GM12878 (cell line): Measurements from ENCODE around the gene SRM. TPM values are rescaled to one million over a fixed set of nuclear protein-coding genes. Genes with fewer than 3 reads are reported as not detected.
A peak's percentile ranks its signal among the peaks of the same experiment; 100 is the strongest.

Experiments used
- ATAC-seq: fragments of 200-7000 bp; cut with Tn5 transposase; 3 replicates; pipeline ENCODE4 v1.9.1; 2020; ENCODE audit warnings: mild to moderate bottlenecking, moderate library complexity
- BruUV-seq: library from RNA; stranded (reverse); fragments of 400-500 nt; replicated peaks from 2 replicates; lab custom pipeline; 2021; lab: Mats Ljungman, UMichigan
- CTCF ChIA-PET: fragments of 300-600 bp; sonication (Branson Sonifier 250); formaldehyde crosslinking; extraction: SDS; loops from one replicate; lab custom pipeline; 2021; ENCODE audit warnings: inconsistent platforms; lab: Yijun Ruan, JAX
- POLR2A ChIA-PET: fragments of 350-600 bp; formaldehyde crosslinking; extraction: SDS; loops from one replicate; lab custom pipeline; 2021; ENCODE audit warnings: inconsistent platforms; lab: Charles Lee
- RAD21 ChIA-PET: fragments of 300-600 bp; sonication (Branson Sonifier 250); formaldehyde crosslinking; loops from one replicate; lab custom pipeline; 2023; ENCODE audit warnings: antibody characterized with exemption; ENCODE audit not compliant: unreplicated experiment; lab: Charles Lee
- SMC1A ChIA-PET: fragments of 300-600 bp; sonication (Branson Sonifier 250); formaldehyde crosslinking; loops from one replicate; lab custom pipeline; 2023; ENCODE audit not compliant: unreplicated experiment, uncharacterized antibody; lab: Charles Lee
- DNase-seq: peaks from one replicate; pipeline ENCODE4 v3.0.0-alpha.2; 2011; ENCODE audit warnings: low read depth, low spot score
- FAIRE-seq: peaks from 3 replicates; lab custom pipeline; 2011; peaks lifted over from hg19 to GRCh38; lab: Jason Lieb, UNC
- H2AFZ ChIP-seq: 2 replicates; pipeline ENCODE4 v1.6.0; 2011; ENCODE audit warnings: low read depth, low read length, control low read depth; ENCODE audit not compliant: control insufficient read depth
- H3K27ac ChIP-seq: 2 replicates; pipeline ENCODE4 v1.5.1; 2011; ENCODE audit warnings: control low read depth; ENCODE audit not compliant: control insufficient read depth, insufficient read depth
- H3K27me3 ChIP-seq, 2 experiments: replicated peaks in 1 of 2; 2 replicates each; pipeline versions ENCODE4 v1.6.0 to v1.6.1; 2011; ENCODE audit warnings: low read length in 1 of 2; ENCODE audit not compliant: control insufficient read depth in 2 of 2, insufficient read depth in 2 of 2
- H3K36me3 ChIP-seq, 2 experiments: 2 replicates each; pipeline ENCODE4 v1.5.1; 2011; ENCODE audit warnings: low read length in 1 of 2; ENCODE audit not compliant: control insufficient read depth in 2 of 2, insufficient read depth in 2 of 2
- H3K4me1 ChIP-seq: 2 replicates; pipeline ENCODE4 v1.6.1; 2011; ENCODE audit warnings: mild to moderate bottlenecking, low read length, moderate library complexity, mixed read lengths; ENCODE audit not compliant: control insufficient read depth, insufficient read depth
- H3K4me2 ChIP-seq: 2 replicates; pipeline ENCODE4 v1.6.0; 2011; ENCODE audit warnings: control low read depth; ENCODE audit not compliant: control insufficient read depth, insufficient read depth
- H3K4me3 ChIP-seq: fragments of 200-600 bp; sonication (generic); 2 replicates; pipeline ENCODE4 v1.5.1; 2016
- H3K79me2 ChIP-seq: 2 replicates; pipeline ENCODE4 v1.6.0; 2011; ENCODE audit warnings: low read length; ENCODE audit not compliant: control insufficient read depth, insufficient read depth
- H3K9ac ChIP-seq: 2 replicates; pipeline ENCODE4 v1.8.0; 2011; ENCODE audit warnings: low read length, control low read depth, mixed read lengths; ENCODE audit not compliant: control insufficient read depth, insufficient read depth
- H3K9me3 ChIP-seq: replicated peaks from 3 replicates; pipeline ENCODE4 v1.5.1; 2011; ENCODE audit warnings: mild to moderate bottlenecking, low read length; ENCODE audit not compliant: control insufficient read depth, insufficient read depth
- H4K20me1 ChIP-seq: 2 replicates; pipeline ENCODE4 v1.6.0; 2011; ENCODE audit not compliant: control insufficient read depth, insufficient read depth
- EGR1 ChIP-seq, 2 experiments: IDR thresholded peaks; 1 replicate in 1 of 2; 2 replicates in 1 of 2; pipeline ENCODE4 v1.6.1; 2011 to 2012; ENCODE audit warnings: low read depth in 2 of 2, low read length in 2 of 2, borderline replicate concordance in 1 of 2, mild to moderate bottlenecking in 1 of 2, moderate library complexity in 1 of 2
- HDAC6 ChIP-seq: fragments of 200-600 bp; sonication (generic); IDR thresholded peaks from one replicate; pipeline ENCODE4 v1.8.0; 2017; ENCODE audit warnings: antibody characterized with exemption; ENCODE audit not compliant: unreplicated experiment
- NRF1 ChIP-seq: conservative IDR thresholded peaks from 2 replicates; pipeline ENCODE4 v1.6.1; 2011; ENCODE audit warnings: mild to moderate bottlenecking, low read depth, low read length, improper control_type of control experiment
- POLR2A ChIP-seq: IDR thresholded peaks from 2 replicates; pipeline ENCODE4 v1.6.1; 2011; ENCODE audit warnings: low read depth, mild to moderate bottlenecking, low read length
- POLR2AphosphoS5 ChIP-seq: IDR thresholded peaks from 2 replicates; pipeline ENCODE4 v1.6.1; 2011; ENCODE audit warnings: mild to moderate bottlenecking, low read length, inconsistent platforms
- REST ChIP-seq: IDR thresholded peaks from 2 replicates; pipeline ENCODE4 v1.6.1; 2012; ENCODE audit warnings: mild to moderate bottlenecking, low read depth, low read length
- SREBF1 ChIP-seq: IDR thresholded peaks from 2 replicates; pipeline ENCODE4 v1.6.1; 2012; ENCODE audit warnings: mild to moderate bottlenecking, low read length
- SRF ChIP-seq, 2 experiments: IDR thresholded peaks; 2 replicates each; pipeline ENCODE4 v1.6.1; 2011; ENCODE audit warnings: low read depth in 2 of 2, low read length in 2 of 2, mild to moderate bottlenecking in 1 of 2, moderate library complexity in 1 of 2
- STAT1 ChIP-seq: fragments of 450-650 bp; conservative IDR thresholded peaks from 2 replicates; pipeline ENCODE4 v1.6.1; 2014; ENCODE audit warnings: antibody characterized with exemption, mild to moderate bottlenecking
- TCF3 ChIP-seq: IDR thresholded peaks from 2 replicates; pipeline ENCODE4 v1.6.1; 2012; ENCODE audit warnings: low read depth, mild to moderate bottlenecking, low read length, borderline replicate concordance; ENCODE audit not compliant: insufficient read depth
- ZBTB11 ChIP-seq: fragments of 450-650 bp; formaldehyde crosslinking; IDR thresholded peaks from 2 replicates; pipeline ENCODE4 v1.5.0; 2022; ENCODE audit warnings: mild to moderate bottlenecking, missing genetic modification characterization
- ZBTB4 ChIP-seq: fragments of 450-650 bp; formaldehyde crosslinking; IDR thresholded peaks from 2 replicates; pipeline ENCODE4 v1.4.0; 2022; ENCODE audit warnings: mild to moderate bottlenecking, moderate library complexity
- ZNF622 ChIP-seq: fragments of 450-650 bp; IDR thresholded peaks from 2 replicates; pipeline ENCODE4 v1.6.1; 2017; ENCODE audit warnings: mild to moderate bottlenecking, inconsistent platforms
- ZSCAN29 ChIP-seq: fragments of 450-650 bp; IDR thresholded peaks from 2 replicates; pipeline ENCODE4 v1.6.1; 2017; ENCODE audit warnings: mild to moderate bottlenecking, moderate library complexity
- WGBS: methylation state at CpG from one replicate; pipeline ENCODE4 v1.1.6; 2016; ENCODE audit warnings: low lambda C conversion rate; ENCODE audit not compliant: insufficient replicate concordance, insufficient coverage; ENCODE audit errors: missing lambda C conversion rate; 5-methylcytosine and 5-hydroxymethylcytosine counted together
- in situ Hi-C: fragments of 300-500 bp; cut with MboI; formaldehyde crosslinking; loops from 9 replicates; pipeline ENCODE4 v1.14.3; 2018; ENCODE audit warnings: mixed read lengths
- intact Hi-C: fragments of 100-400 bp; cut with micrococcal nuclease; formaldehyde crosslinking; loops from one replicate; pipeline ENCODE4 v1.14.2; 2022; ENCODE audit not compliant: unreplicated experiment
- polyA plus RNA-seq, 11 experiments: library from polyadenylated mRNA; depleted of rRNA in 4 of 11; unstranded in 6 of 11; stranded (reverse) in 5 of 11; fragments of >200 nt; fragmentation: Nextera tagmentation in 4 of 11; fragmentation: Illumina TruSeq in 1 of 11; extraction: Ambion mirVana in 4 of 11; extraction: Trizol in 1 of 11; gene quantifications; 1 replicate in 1 of 11; 2 replicates in 10 of 11; pipeline versions ENCODE4 v1.2.1 to v1.2.3, GENCODE V29; 2011 to 2016; ENCODE audit warnings: inconsistent platforms in 2 of 11, missing spikeins in 2 of 11, low read depth in 1 of 11
- total RNA-seq, 4 experiments: library from RNA; depleted of rRNA in 3 of 4; stranded (reverse); fragments of >200 nt in 3 of 4; fragmentation: Illumina TruSeq in 1 of 4; extraction: Trizol in 1 of 4; gene quantifications; 2 replicates each; pipeline versions ENCODE4 v1.2.1 to v1.2.3, GENCODE V29; 2013 to 2021

Gene SRM
- total and polyA plus RNA-seq, 10 of the 15 experiments (the other 5 are each of a cell fraction or from before 2014, with no cell fraction given) = 16.7 to 255 (median 81.2) TPM

- ATAC-seq = peak; percentile 61
- DNase-seq = peak; percentile 87
- Histone ChIP-seq H4K20me1 (no peaks in the 10 kb centered on the region), H3K9ac (no peak overlapping the region), H3K27ac (peak overlapping the region; percentile 72), H3K4me1 (peaks cover 26% of the 10 kb centered on the region), H3K4me2 (peak overlapping the region; percentile 65), H3K4me3 (no peak overlapping the region), H3K9me3 (no peaks in the 10 kb centered on the region; the same call in 2 of the 3 replicates), H3K79me2 (peaks cover 34% of the 10 kb centered on the region), H3K27me3 (no peaks in the 10 kb centered on the region), H2AFZ (no peak overlapping the region), H3K36me3 (peaks cover 12 to 16% of the 10 kb centered on the region in 2 experiments)
- RAD21 ChIA-PET = interaction anchor here (2.6 kb wide), 1 partner anchor 25 kb away, joined by 16 read pairs; no protein-coding TSS in a partner anchor
- 0% methylated on average over 3 of the region's 3 CpGs for WGBS
- peak; percentile 92 for FAIRE-seq
- CTCF ChIA-PET = interaction anchor here (1.2 to 5.1 kb wide), 3 partner anchors 10 to 555 kb away, joined by 3 to 36 read pairs (median 4); no protein-coding TSS in a partner anchor
- BruUV-seq = no TSS peak
- intact Hi-C loops (no loop called here), in situ Hi-C loops (no loop called here)
- POLR2A ChIA-PET = interaction anchor here (0.5 kb wide), 1 partner anchor 162 kb away, joined by 5 read pairs; no protein-coding TSS in a partner anchor
- SMC1A ChIA-PET = interaction anchor here (0.6 to 3.8 kb wide), 5 partner anchors 25 to 141 kb away, joined by 3 to 25 read pairs (median 3); no protein-coding TSS in a partner anchor
- TF ChIP-seq NRF1 (no peak), ZSCAN29 (0 out of 2 replicates have a peak, but pooled peaks have one; percentile 22), POLR2AphosphoS5 (peak; percentile 42; the same call in 1 of the 2 replicates), HDAC6 (no peak), TCF3 (peak; percentile 72), ZBTB4 (CRISPR knock-in tag) (no peak), POLR2A (no peak), ZBTB11 (no peak), STAT1 (no peak), EGR1 (IDR thresholded peaks at IDR 0.05; ENCODE audit: borderline replicate concordance in 1 of 2, low read depth in 2 of 2, low read length in 2 of 2) (no peak), REST (no peak), SRF (IDR thresholded peaks at IDR 0.05; ENCODE audit: low read depth in 2 of 2, low read length in 2 of 2) (no peak), SREBF1 (no peak), ZNF622 (no peak)
Measured at GRCh38 chr1:11062965-11063401, 3.2 kb upstream of the SRM start.
